Bronchial epithelial cell (primary cell): ENCODE data around the gene ABCC8. TPM values are rescaled to one million over a fixed set of nuclear protein-coding genes. Genes with fewer than 3 reads are reported as not detected.
A peak's percentile ranks its signal among the peaks of the same experiment; 100 is the strongest.

ENCODE experiments used
- DNase-seq: peaks from one replicate; pipeline ENCODE4 v3.0.0-alpha.2; 2010; ENCODE audit warnings: low read depth
- FAIRE-seq: peaks from 2 replicates; lab custom pipeline; 2011; peaks lifted over from hg19 to GRCh38; lab: Jason Lieb, UNC
- H3K27me3 ChIP-seq: 2 replicates; pipeline ENCODE4 v1.5.1; 2011; ENCODE audit warnings: low read length; ENCODE audit not compliant: control insufficient read depth, insufficient read depth
- H3K36me3 ChIP-seq: 2 replicates; pipeline ENCODE4 v1.5.1; 2011; ENCODE audit warnings: low read length; ENCODE audit not compliant: control insufficient read depth, insufficient read depth
- H3K4me3 ChIP-seq: 2 replicates; pipeline ENCODE4 v1.5.1; 2011; ENCODE audit warnings: mild to moderate bottlenecking, low read depth, low read length, control low read depth
- CTCF ChIP-seq: IDR thresholded peaks from 2 replicates; pipeline ENCODE4 v1.5.1; 2011; ENCODE audit warnings: mild to moderate bottlenecking, moderate library complexity, low read length, control low read depth, inconsistent platforms; ENCODE audit not compliant: insufficient read depth, severe bottlenecking
- total RNA-seq: library from RNA; depleted of rRNA; stranded (reverse); fragments of >200 nt; gene quantifications from 2 replicates; pipeline ENCODE4 v1.2.1, GENCODE V29; 2014

Gene ABCC8
- total RNA-seq, 1 donor from 2014 or later, result not detected

- DNase-seq, result peak; percentile 47
- FAIRE-seq, result peak; percentile 58
- TF ChIP-seq CTCF, result no peak
- H3K4me3 ChIP-seq, result no peak overlapping the region
- no peaks in the 10 kb centered on the region for H3K27me3 ChIP-seq
- peaks cover 6% of the 10 kb centered on the region for H3K36me3 ChIP-seq
Measured at GRCh38 chr11:17366495-17366894, 110.2 kb downstream of the ABCC8 start.

GRCh38 chr11:17354601-17354991 is 122.0 kb downstream of the ABCC8 start:
- no peaks in the 10 kb centered on the region for H3K36me3 ChIP-seq
- FAIRE-seq (no peak), DNase-seq (peak; percentile 67)
- peak; percentile 52 for TF ChIP-seq CTCF
- H3K4me3 ChIP-seq, result no peak overlapping the region
- H3K27me3 ChIP-seq, result no peaks in the 10 kb centered on the region

GRCh38 chr11:17353821-17354600 is 122.6 kb downstream of the ABCC8 start:
- H3K27me3 ChIP-seq, result no peaks in the 10 kb centered on the region
- DNase-seq, result peak; percentile 28
- H3K36me3 ChIP-seq, result no peaks in the 10 kb centered on the region
- FAIRE-seq, result no peak
- H3K4me3 ChIP-seq, result peak overlapping the region; percentile 64
- no peak for TF ChIP-seq CTCF

- Histone ChIP-seq H3K36me3 (no peaks in the 10 kb centered on the region), H3K4me3 (peak overlapping the region; percentile 64), H3K27me3 (no peaks in the 10 kb centered on the region)
- TF ChIP-seq CTCF, result peak; percentile 5
- DNase-seq, result peak; percentile 51
- no peak for FAIRE-seq
Measured at GRCh38 chr11:17352950-17353820, 123.5 kb downstream of the ABCC8 start.

GRCh38 chr11:17351510-17352176 is 125.0 kb downstream of the ABCC8 start, which contains the start of gene NCR3LG1:
Gene NCR3LG1 (plus strand): TSS chr11:17351800. CDS start chr11:17351970, 170 bp downstream.
- TF ChIP-seq CTCF, result no peak
- Histone ChIP-seq H3K4me3 (peak within 1 kb of the TSS; percentile 64), H3K36me3 (no peaks in the 10 kb centered on the region), H3K27me3 (no peaks in the 10 kb centered on the region)
- FAIRE-seq (no peak), DNase-seq (peak; percentile 38)
